MM.1S (cell line): ENCODE data around the gene INSYN2A.

Experiments
- CTCF ChIP-seq: fragments of 300-600 bp; sonication (generic); IDR thresholded peaks from 2 replicates; pipeline ENCODE4 v1.5.1; 2016; ENCODE audit warnings: antibody characterized with exemption, low read length, mixed read lengths
- EZH2 ChIP-seq: fragments of 300-600 bp; sonication (generic); optimal IDR thresholded peaks from 2 replicates; pipeline ENCODE3; 2017; ENCODE audit warnings: low read depth, mild to moderate bottlenecking, antibody characterized with exemption, low read length, mixed read lengths

- TF ChIP-seq CTCF (no peak), EZH2 (no peak)
Observed at GRCh38 chr10:127189226-127189625, 7.2 kb downstream of the INSYN2A start.
